IPS-11a (cell line): ENCODE data around the gene GRK3.

Source experiments
- H3K4me3 ChIP-seq: one replicate; pipeline ENCODE4 v1.5.1; 2013; ENCODE audit warnings: low read depth, low read length, control low read depth

Gene GRK3

DNA sequence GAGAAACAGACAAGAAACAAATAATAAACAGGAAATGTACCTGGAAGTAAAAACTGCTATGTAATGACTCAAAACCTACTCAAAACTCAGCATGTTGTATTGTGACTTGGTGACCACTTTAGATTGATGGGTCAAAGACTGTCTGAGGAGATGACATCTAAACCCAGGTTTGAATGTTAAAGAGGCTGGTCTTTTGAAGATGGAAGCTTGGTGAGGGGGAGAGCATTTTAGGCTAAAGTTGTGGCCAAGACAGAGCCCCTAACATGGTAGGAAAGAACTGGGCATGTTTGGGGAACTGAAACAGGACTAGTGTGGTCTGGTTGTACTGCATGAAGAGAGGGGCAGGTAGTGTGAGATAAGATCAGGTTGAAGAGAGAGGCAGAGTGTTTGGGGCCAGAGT, 92.2 kb downstream of the GRK3 start:
- H3K4me3 ChIP-seq = no peak overlapping the region

DNA sequence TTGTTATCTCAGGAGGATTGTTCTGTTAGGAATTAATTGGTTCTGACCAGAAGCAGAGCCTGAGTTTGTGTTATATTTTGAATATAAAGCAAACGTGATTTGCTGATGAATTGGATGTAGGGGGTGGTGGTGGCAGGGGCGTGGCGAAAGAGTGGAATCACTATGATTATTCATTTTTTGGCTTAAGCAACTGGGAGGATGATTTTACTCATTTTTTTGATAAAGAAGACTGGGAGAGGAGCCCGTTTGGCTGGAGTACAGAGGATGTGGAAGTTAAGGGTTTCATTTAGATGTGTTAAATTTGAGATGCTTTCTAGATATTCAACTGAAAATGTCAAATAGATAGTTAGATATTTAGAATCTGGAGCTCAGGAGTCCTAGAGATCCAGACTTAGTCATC, 94.2 kb downstream of the GRK3 start:
- no peak overlapping the region for H3K4me3 ChIP-seq

DNA sequence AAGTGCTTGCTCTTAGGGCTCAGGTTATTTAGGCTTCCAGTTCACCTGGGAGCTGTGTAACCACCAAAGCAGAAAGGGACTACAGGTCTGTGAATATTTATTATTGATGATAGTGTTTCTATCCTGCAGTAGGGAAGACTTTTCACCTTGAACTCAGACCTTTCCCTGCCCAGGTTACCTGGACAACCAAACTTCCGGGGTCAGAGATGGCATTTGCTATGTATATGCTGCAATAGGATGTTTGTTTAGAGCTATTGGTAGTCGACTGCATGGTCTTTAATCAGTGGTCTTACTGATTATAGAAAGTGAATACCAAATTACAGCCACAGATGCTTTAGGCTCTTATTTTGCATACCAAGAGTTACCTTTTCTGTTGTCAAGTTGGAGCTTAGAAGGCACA, 94.9 kb downstream of the GRK3 start:
- H3K4me3 ChIP-seq = no peak overlapping the region

DNA sequence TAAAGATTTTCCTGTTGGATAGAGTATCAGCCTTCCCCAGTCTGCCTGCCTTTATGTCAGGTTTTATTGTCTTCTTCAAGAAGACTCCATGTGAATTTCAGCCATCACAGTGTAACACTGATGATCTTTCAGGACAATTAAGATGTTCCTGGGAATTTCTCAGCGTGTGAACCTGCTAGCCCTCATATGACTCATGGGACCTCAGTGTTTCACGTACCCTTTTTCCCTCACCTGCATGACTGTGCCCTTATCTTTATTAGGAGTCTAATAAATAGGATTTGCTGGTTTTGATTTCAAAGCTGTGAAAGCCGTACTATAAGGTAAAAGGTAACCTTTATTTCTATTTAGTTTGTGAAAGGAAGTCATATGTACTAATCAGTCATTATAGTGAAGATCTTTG, 95.9 kb downstream of the GRK3 start:
- H3K4me3 ChIP-seq = no peak overlapping the region

DNA sequence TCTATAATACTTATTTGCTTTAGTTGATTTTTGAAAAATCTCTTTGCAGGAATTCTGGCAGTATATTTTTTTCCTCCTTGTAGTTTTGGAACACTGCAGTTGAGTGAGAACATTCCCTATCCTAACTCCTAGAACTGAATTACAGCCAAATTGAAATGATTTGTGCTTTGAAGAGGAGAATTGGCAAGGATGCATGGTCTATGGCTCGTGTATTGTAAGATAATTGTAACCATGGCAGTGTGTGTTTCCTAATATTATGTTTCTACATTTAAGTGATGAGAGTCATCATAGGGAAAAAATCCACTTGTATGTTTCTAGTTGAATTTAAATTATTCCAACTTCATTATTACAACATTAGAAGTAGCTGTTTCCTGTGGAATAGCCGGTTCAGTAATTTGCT, 96.6 kb downstream of the GRK3 start:
- no peak overlapping the region for H3K4me3 ChIP-seq

DNA sequence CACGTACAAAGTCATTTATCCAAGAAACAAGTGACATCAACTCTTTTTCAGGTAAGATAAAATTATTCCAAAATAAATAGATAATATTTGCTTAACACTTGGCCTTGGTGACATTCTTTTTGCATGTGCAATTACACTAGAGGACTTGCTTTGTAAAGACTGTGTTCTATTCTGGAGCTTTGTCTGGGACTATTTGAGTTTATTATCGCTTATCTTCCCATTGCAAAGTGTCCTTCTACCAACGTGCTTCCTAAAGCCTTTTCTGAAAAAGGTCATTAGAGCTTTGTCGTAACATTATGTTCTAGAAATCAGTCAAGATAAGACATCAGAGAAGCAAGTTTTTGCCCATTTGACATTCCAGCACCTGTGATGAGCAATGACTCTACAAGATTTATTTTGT, 99.2 kb downstream of the GRK3 start:
- no peak overlapping the region for H3K4me3 ChIP-seq

DNA sequence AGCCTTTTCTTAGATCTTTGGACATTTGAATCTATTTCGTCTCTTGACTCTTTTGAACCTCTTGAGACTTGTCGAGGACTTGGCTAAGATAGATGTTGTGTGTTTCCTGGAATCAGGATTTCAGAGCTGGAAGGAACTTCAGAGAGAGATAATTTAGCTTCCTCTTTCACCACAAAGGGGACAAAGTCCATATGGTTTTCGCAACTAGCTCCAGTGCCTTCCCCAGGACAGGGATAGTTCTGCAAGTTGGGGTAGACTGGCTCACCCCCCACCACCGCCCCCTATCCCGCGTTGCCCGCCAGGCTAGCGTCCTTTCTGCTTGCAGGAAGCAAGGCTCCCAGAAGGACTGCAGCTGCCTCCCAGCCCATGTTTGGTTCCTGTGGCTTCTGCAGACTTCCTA, 101.8 kb downstream of the GRK3 start:
- H3K4me3 ChIP-seq = no peak overlapping the region

DNA sequence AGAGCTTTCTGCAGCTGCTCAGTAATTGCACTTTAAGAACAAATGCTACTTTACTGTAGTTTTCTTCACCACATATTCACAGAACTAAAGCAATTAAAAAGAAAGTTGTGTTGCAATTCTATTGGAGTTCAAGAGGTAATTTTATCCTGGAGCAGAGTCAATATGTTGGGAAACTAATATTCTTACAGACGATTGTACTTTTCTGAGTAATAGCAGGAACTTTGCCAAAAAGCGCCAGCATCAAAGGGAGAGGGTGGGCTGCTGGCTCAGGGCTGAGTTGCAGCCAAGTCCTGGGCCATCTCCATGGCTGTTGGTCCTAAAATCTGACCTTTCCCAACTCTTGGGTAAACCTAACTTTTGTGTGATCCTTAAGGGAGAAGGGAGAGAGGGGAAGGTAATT, 104.0 kb downstream of the GRK3 start:
- no peak overlapping the region for H3K4me3 ChIP-seq

DNA sequence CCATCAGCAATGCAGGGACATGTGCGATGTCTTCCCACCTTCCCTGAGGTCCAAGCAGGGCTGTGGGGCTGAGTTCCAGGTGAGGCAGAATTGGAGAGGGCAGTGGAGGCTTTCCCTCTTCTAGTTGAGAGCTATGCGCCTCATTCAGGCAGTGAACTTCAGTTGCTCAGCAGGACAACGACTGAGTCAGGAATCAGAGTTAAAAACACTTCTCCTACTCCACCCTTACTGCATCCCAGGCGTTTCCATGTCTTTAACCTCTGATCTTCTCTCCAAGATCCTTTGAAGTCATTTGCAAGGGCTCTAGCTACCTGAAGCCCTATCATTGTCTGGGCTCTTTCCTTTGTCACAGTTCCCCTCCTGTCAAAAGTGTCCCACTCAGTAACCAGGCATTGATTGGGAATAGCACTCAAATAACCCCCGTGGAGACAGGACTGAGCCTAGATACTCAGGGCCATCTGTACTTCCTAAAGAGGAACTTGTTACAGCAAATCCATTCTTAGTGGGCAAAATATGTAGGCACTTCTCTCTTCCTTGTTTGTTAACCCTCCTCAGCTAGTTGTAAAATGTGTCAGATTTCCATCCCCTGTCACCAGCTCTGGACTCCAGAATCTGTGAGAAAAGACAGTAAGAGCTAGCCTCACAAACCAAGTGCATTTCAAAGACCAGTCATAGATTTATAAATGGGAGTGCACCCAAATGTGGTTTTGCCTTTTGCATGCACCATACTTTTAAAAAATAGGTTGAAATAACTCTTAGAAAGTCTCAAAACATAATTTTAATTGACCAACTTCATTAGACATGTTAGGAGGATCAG, 105.0 kb downstream of the GRK3 start:
- H3K4me3 ChIP-seq = no peak overlapping the region

DNA sequence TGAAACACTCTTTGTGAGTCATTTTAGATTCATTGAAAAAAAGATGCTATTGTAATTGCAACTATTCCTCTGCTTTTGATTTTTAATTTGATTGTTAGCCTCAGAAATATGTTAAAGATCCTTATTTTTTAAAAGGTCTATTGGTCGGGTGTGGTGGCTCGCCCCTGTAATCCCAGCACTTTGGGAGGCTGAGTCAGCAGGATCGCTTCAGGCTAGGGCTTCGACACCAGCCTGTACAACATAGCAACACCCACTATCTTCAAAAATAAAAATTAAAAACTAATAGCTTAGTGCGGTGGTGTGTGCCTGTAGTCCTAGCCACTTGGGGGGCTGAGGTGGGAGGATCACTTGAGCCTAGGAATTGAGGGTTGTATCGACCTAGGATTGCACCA, 105.6 kb downstream of the GRK3 start:
- no peak overlapping the region for H3K4me3 ChIP-seq

DNA sequence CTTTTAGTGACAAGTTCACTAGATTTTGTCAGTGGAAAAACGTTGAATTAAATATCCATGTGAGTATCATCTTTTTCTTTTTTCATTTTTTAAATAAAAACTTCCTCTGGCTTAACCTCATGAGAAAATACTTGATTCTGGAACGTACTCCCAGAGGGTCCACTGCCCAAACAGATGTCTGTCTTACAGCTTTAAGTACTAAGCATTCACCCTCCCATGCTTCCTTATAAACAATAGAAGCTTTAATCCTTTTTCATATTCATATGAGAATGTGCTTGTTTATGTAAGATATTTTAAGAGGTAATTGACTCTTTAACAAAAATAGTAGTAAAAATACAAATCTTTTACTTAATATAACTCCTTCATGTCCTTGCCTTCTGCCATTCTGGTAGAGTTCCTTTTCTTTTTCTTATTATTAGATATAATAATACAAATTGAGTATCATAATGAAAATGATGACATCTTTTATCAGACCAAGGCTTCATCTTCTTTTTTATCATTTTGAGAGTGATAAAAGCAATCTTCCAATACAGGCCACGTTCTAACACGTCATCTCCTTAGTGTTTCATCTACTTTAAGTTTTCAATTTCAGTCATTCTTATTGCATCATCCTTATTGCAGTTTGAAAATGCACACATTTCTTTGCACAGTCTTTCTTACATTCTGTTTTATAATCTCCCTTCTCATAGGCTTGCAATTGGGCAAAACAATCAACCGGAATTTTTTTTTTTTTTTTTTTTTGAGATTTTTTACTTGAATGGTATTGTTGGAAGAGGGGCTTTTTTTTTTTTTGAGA, 108.0 kb downstream of the GRK3 start:
- H3K4me3 ChIP-seq = no peak overlapping the region

DNA sequence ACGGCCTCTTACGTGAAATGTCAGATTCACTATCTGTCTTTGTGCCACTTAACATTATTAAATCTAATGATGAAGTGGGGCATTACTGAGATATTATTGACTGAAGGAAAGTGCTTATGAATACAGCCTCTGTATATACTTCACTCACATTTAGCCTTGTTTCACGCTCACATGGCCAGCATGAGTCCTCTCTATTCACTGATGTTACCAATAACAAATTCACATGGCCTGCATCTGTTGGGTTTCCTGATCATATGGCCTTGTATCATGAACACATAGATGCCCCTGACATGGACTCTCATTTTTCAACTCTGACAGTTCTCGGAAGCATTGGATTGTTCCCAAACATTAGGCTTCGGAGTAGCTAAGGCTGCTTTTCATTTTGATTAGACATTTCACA, 109.2 kb downstream of the GRK3 start:
- H3K4me3 ChIP-seq = no peak overlapping the region

DNA sequence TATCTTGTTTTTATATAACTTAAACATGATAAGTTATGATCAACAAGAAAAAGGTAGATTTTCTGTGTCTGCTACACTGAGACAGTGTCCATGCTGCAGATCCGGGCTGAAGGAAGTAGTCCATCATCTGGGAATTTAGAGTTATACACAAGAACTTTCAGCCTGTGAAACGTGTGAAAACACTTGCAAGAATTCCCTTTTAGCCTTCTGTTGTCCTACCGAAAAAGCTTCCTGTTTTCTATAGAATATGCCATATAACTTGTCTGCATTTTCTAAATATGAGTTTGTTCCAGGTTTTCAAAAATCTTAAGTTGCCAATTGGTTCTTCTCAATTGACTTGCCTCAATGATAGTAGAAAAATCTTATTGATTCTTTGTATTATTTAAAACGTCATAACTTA, 113.2 kb downstream of the GRK3 start:
- no peak overlapping the region for H3K4me3 ChIP-seq

DNA sequence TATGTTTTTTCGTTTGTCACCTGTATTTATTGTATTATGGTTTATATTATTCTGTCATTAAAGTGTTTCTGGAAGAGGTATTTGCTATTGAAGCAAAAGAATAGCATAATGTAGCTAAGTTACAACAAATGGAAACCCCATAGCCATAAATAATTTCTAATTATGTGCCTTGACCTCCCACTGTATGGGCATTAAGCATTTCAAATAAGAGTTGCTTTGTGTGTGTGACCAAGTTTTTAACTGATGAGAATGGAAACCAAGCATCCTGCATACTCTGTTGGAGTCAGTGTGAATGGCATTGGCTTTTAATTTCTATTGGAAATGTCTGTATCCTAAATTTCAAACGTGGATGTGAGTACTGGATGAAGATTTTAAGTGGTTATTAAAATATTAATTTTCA, 115.6 kb downstream of the GRK3 start:
- H3K4me3 ChIP-seq = no peak overlapping the region

DNA sequence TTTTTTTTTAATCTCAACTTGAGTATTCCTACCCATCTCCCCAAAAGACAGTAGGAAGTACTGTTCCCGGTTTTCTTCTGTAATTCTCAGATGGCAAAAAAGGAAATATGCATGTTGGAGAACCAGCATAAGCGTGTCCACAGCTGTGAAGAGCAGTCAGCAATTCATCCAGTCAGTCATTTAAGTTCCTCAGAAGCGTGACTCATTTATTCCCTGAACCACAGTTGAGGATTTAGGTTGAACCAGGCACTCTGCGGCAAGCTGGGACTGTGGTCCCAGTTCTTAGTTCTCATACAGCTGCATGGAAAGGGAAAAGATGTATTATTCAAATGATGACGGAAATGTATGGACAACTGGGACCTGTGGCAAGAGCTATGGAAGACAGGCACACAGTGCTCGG, 116.5 kb downstream of the GRK3 start:
- no peak overlapping the region for H3K4me3 ChIP-seq

DNA sequence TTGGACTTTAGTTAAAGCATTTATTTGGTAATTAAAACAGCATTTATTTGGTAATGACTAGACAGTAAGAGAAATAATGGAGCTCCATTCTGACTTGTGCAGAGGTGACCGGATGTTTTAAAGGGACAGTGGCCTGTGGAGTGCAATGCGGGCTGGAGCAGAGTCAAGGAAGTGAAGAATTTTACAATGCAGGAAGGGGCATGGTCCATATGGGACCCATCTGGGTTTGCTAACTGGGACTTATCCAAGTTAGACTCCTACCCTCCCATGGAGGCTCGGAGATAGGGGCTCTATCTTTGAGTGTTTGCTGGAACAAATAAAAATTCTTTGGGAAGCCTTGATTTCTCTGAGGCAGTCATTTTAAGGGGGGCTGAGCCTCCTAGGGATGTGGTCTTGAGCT, 117.6 kb downstream of the GRK3 start:
- no peak overlapping the region for H3K4me3 ChIP-seq

DNA sequence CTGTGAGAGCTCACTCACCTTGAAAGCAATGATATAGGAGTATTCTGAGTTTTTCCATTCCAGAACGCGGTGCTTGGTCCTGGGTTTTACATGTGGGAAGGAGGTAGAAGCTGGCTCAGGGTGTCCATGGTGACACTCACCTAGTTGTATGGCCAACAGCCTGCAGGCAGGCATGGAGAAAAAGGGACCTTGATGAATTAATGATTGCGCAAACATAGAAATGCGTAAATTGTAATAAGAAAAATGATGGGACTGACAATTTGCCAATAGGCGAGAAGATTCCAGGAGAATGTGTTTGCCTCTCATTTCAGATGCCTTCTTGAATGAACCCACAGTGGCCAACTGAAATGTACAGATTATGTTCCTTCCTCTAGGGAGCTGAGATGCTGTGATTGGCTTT, 124.2 kb downstream of the GRK3 start:
- no peak overlapping the region for H3K4me3 ChIP-seq

DNA sequence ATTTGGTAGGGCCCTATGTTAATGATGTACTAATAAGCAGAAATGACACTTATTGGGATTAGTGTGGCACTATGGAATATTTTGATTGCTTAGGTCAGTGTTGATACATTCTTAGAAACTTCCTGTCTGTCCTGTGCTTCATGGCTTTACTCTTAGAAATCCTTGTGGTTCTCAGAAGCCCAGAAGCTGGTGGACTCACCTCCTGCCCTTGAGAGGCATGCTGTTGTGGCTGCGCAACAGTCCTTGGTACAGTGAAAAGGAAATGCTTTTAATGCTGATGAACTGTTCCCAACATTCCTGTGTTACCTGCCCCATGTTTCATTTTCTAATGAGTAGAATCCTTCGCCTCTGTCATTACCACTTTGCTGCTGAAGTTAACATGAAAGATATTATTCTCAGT, 125.2 kb downstream of the GRK3 start:
- no peak overlapping the region for H3K4me3 ChIP-seq

DNA sequence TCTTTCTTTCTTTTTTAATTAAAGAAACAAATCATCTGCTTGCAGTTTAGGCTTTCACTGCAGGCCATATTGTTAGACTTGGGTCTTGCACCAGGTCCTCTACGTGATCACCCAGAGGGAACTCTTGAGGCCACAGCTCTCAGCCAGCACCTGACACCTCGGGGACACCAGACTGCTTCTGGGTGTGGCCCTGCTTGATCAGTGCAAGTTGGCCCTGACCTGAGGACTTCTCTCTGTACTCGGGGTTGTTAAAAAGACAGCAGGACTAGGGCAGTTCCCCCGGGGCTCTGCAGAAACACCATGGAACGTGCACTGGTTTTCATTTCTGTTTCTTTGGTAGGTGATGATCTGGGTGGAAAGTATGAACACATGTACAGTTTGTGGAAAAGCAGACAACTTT, 126.3 kb downstream of the GRK3 start:
- no peak overlapping the region for H3K4me3 ChIP-seq

DNA sequence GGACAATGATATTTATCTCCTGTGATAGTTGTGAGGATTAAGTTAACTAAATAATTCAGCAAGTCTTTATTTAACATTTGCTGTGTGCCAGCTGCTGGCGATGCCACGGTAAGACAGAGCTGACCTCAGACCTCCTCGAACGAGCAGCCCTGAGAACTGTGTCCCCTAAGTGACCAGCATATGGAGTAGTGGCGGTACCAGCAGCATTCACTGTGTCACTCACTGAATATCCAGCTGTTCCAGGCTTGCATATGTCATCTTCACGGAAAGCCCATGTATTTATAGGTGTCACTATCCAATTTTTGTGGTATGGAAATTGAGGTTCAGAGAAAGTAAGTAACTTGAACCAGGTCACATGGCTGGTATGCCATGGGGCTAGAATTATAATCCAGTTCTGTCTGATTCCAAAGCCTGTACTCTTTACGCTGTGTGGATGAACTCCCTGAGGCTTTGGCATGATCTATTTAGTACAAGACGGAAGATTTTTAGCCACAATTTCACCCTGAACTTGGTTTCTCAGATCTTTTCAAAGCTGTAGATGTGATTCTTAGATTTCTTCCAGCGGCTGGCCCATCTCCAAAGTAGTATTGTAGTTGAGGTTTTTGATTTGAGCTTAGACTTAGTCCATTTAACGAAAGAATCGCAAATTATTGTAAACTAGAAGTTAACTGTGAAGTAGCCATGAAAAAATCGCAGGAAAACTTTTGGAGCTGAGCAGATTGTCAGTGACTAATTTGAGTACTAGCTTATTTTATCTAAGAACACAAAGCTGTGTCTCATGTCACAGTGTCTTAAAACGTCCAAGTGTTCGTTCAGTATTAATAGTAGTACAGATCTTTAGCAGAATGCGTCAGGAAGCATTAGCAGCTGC, 128.2 kb downstream of the GRK3 start:
- H3K4me3 ChIP-seq = no peak overlapping the region

DNA sequence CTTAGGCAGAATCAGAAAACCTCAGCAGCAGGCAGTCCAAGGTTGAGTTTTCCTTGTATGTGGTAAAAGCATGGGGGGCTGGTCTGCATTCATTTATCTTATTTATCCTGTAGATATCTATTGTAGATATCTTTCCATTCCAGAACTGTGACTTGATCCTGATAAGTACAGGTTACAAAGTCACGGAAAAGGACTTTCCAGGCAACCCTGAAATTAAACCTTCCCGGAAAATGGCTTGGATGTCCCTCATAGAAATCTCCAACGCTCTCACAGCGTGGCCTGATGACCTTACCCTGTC, 128.7 kb downstream of the GRK3 start:
- H3K4me3 ChIP-seq = no peak overlapping the region
